ENCODE results near the gene SLX9.
A peak's percentile ranks its signal among the peaks of the same experiment; 100 is the strongest.

The SLX9 gene

DNA sequence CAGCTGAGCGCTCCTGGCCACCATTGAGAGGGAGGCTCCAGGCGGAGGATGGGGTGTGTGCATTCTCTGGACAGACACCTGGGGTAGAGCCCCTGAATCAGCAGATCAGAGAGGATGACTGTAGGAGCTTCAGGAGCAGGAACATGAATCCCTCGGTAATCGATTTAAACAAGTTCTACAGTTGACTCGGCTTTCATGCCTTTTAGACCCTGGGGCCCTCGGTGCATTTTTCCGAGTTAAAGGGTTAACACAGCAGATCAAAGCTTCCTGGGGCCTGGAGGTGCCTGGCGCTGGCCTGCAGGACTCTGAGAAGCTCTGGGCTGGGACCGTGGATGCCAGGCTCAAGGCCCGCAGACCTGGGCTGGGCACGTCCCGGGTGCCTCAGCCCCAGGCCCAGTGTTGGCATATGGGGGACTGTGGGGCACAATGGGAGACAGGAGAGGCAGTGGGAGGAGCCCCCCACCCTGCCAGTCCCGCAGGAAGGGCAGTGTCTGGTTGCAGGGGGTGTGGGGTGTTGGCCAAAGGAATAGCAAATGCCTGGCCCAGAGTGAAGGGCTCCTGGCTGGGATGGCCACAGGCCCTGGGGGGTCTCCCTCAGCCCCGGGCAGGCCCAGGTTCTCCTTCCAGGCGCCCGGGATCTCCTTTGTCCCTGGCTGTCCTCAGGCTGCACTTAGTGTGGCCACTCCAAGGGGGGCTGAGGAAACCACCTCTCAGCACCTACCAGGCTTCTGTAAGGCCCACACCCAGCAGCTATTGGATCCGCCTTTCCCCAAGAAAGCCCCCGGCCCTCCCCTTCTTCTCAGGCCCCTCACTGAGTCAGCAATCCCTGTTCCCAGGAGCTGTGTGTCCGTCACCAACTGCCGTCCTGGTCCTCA is 40.1 kb downstream of the SLX9 start:
- DNase-seq: no peak

DNA sequence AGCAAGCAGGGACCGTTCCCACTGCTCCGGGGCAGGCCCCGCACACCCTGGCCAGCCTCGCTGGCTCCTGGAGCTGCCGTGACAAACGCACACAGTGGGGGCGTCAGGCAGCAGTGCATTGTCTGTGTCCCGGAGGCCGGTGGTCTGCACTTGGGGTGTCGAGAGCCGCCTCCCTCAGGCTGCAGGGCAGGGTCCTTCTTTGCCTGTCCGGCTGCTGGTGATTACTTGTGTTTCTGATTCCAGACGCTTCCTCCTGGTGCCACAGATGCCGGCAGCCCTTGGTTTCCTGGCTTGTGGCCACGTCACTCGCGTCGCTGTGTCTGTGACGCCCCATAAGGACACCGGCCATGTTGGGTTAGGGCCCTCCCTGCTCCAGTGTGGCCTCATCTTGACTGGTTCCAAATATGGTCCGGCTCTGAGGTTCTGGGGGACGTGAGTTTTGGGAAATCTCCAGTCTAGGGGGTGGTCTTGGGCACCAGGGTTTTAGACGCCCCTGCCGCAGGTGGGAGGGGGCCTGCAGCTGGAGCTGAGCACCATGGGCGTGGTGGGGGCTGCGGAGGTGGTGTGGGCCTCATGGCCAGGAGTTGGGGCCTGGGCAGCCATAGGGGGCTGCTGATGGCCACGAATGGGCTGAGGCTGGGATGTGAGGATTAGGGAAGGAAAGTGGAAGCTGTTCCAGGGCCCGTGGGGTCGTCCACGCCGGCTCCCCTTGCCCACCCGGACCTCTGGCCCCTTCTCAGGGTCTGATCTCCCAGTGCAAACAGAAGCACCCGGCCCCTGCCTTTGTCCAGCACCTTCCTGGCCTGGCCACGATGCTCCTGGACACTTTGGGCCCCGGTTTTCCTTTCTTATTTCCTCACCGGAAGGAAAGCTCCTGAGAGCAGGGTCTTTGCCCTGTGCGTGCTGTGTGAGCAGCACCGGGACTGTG is 41.0 kb downstream of the SLX9 start:
- no peak for DNase-seq

DNA sequence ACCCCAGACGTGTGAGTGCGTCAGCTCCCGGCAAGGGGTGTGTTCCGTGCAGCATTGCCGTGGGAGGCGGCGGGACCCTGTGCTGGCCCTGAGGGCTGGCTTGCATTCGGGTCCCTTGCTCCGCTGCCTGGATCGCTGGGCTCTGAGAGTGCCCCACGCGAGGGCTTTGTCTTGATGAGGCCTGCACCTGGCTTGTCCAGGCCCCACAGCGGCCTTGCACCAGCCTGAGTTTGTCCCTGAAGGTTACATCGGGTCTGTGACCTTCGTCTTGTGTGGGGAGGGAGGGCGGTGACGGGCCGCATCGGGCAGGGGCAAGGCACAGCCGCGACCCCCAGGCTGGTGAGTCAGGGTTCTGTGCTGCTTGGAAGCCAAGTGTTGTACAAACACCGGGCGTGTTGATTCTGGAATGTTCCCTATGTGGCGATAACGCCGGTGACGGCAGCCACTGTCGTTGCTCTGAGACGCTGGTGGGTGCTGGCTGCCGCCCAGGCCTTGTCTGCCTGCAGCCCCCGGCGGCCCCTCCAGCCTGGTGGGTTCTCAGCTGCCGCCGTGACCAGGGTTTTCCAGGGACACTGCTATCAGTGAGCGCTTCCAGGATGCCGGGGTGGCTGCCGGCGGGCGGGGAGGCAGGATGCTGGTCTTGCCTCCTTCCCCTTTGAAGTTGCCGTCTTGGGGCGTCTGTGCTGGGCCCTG is 42.9 kb downstream of the SLX9 start:
- DNase-seq: no peak

DNA sequence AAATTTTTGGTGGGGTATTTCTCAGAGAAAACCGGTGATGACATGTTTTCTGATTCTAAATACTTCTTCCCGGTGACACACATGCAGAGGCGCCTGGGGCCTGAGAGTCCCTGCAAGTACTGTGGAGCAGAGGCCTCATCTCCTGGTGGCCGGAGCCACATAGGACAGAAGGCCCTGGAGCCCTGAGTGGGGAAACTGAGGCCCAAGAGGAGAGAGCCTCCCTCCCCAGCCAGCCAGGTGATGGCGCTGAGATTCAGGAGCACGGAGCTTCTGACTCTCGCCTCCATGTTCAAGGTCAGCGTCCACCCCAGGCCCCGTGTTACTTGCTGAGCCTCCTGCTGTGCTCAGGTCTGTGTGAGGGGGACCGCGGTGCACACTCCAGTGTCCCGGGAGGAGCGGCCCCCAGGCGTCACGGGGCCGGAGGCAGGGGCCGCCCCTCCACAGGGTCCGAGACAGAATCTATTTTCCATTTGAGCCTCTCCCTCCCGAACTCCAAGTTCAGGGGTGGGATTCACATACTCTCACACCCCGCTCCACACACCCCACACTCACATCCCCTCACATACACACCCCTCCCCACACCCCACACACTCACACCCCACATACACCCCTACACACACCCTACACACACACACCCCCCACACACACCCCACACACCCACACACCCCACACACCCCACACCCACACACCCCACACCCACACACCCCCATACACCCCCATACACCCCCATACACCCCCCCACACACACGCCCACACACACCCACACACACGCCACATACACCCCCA is 43.8 kb downstream of the SLX9 start:
- no peak for DNase-seq

DNA sequence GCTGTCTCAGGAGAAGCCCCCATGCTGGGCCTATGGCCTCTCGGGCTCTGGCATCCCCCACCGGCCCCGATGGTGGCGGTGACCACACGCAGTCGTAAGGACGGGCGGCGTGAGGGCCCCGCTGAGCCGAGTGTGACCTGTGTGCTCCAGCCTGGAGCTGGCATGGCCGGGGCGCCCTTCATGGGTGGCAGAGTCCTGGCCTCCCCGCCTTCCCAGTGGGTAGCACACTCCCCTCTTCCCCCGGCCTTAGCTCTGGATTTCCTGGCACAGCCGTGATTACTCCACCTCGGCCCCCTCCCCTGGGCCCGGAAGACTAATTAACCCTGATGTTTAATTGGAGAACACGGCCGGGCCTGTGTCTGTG is 44.6 kb downstream of the SLX9 start:
- peak; percentile 10 for DNase-seq

DNA sequence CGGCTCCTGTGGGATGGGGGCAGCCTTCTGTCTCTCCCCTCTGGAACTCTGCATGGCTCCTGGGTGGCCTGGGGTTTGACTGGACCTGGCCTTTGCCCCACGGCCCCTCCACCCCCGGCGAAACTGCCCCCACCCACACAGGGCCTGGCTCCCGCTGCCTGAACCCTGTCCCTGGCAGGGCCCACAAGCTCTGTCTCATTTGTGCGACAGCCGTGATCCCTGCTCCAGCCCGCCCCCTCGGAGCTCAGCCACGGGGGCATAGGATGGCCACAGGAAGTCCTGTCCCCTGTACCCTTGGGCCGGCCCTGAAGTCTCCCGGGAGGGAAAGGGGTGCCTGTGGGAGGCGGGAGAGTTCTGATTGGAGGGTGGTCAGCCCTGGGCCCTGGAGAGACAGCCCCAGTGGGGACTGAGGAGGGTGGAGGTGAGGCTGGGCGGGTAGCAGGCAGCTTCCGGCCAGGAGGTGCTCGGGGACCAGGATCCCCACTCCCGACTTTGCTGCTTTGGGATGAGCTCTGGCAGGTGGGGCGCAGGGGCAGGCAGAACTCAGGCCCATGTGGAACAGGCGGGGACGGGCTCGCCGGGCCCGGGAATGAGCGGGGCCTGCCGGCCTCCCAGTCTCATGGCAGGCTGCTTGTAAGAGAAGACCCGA is 45.1 kb downstream of the SLX9 start:
- peak; percentile 9 for DNase-seq

DNA sequence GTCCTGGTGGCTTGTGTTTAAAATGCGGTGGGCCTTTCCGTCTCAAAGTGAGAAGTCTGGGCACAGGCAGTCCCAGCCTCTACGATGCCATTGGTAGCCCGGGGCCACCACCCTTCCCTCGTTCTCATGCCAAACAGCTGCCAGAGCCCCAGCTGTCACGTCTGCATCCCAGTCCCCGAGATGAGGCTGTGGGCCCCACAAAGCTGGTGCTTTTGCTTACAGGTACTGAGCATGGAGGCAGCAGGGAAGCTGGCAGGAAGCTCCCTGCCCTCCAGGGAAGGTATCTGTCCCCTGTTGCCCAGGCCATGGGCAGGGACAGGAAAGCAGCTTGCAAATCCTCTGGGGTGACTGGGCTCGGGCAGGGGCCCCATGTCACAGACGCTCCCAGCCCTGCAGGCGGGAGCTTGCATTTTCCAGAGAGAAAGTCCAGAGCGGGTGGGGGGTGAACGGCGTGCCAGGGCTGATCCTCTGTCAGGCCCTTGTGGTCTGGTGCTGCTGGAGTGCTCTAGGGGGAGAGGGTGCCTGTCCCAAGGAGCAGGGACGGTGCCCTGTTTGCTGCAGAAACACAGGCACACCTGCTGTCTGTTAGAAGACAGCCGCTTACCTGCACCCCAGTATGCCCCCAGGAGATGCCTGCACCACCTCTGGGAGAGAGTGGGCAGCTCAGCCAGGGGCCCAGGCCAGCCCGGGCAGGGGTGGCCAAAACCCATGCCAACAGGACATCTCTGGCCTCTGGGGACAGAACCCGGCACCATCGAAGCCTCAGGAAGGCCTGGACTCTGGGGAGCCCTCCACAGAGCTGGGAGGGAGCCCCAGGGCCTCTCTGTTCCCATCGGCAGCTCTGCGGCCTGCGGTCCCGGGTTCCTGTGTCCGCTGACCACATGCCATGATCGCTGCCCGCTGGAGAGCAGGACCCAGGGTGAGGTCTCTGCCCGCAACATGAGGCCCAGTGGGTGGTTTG is 45.9 kb downstream of the SLX9 start:
- peak; percentile 10 for DNase-seq

DNA sequence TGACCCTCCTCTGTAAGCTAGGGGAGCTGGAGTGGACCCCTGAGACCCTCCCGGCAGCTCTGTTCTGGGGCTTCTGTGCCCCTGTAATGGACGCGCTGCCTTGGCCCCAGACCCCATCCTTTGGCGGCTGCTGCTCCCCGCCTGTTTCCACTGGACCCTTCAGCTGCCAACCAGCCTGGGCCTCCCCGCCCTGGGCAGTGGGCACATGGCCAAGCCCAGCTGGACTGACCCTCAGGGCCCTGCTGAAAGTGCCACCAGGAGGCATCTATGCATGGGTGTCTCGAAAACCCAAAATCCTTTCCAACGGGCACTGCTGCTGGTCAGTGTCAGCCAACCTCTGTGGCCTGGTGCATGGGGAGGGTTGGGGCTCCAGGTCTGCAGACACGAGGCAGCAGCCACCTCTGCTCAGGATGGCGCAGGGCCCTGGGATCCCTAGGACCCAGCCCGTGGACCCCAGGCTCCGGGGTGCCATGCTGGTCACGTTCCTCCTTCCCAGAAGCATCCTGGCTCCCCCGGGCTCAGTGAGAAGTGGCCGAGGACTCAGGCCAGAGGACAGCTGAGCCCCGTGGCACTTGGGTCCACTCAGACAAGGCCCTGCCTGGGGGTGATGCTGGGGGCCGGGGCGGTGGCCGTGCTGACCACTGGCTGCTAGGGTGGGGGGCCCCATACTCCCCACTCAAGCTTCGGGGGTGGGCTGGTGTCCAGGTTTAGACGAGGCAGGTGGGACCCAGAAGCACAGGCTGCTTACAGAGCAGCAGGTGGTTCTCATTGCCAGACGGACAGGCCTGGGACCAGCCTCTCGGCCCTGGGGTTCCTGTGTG is 46.9 kb downstream of the SLX9 start:
- peak; percentile 9 for DNase-seq

DNA sequence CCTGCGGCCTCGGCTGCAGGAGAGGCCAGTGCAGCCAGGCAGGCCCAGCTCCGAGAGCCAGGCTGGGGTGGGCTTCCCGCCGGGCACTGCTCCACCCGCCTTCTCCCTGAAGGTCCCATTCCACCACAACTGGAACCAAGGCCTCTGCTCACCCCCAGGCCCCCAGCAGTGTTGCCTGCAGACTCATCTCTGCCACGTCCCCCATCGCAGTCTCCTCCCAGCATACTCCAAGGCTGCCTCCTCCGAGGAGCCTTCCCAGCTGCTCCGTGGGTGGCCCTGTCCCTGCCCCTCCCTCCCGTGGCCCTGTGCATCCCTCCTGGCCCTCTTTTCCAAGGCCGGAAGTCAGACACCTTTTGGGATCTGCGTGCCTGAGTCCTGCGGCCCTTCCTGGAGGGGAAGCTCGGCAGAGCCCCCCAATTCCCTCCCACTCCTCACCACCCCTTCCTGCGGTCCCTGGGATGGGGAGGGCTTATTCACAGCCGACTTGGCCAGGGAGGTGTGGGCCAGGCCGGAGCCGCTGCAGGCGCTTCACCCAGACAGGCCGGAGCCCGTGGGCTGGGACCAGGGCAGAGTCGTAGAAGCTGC is 47.6 kb downstream of the SLX9 start:
- peak; percentile 7 for DNase-seq

DNA sequence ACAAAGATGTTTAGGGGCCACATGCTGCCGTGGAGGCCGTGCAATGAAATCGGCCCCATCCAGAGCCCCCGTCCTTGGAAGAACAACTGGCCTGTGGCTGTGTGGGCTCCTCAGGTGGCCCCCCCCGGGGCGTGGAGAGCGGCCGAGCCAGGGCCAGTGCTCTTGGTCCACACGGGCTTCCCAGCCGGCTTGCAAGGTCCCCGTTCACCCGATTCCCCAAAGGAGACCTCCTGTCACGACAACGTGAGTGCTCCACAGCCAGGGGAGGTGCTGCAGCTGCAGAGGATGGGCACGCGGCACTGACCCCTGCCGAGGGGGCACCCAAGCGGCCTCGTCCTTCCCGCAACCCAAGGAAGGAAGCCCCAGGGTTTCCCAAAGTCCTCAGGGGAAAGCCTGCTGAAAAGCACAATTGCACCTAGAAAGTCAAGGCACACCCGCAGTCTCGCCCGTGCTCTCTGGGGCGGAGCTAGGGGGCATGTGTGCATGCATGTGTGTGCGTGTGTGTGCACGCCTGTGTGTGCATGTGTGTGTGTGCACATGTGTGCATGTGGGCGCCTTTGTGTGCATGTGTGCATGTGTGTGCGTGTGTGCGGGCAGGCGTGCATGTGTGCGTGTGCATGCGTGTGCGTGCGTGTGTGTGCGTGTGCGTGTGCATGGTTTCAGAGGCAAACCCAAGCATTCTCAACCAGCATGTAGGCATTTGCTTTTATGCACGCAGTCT is 48.2 kb downstream of the SLX9 start:
- DNase-seq: peak; percentile 10

DNA sequence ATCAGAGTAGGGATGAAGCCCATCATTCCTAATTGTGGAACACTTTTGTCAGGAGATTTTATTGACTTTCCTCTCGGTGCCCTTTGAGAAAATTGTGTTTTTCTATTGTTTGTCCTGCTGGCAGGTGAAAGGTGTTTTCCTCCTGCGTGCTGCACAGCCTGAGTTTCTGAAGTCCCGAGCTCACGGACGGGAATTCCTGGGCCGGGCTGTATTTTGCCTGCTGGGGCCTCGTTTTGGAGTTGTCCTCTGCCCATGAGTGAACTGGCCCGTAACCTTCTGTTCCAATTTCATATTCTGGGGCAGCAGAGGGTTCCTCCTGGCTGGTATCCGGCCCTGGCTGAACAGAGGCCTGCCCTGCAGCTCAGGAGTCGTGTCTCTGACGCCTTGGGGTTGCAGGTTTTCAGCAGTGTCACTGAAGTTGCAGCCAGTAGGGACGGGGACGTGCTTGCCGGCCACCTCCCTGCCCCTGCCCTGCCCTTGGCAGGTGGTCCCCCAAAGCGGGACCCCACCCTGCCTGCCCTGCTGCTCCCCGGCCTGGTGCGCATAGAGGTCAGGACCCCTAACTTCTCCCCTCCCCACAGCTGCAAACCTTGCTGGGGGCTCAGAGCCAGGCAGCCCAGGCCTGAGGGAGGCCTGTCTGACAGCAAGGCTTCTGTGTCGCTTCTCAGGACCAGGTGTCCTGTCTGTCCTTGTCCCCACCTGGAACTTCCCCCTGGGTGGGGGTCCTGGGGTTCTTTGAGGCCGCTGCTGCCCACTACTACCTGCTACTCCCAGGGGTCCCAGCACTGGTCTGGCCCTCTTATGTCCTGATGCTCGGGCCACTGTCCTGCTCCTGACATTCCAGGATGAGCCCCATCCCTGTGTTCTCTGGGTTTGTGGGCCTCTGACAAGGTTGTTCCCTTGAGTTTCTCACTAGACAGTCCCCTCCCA is 49.0 kb downstream of the SLX9 start:
- no peak for DNase-seq

DNA sequence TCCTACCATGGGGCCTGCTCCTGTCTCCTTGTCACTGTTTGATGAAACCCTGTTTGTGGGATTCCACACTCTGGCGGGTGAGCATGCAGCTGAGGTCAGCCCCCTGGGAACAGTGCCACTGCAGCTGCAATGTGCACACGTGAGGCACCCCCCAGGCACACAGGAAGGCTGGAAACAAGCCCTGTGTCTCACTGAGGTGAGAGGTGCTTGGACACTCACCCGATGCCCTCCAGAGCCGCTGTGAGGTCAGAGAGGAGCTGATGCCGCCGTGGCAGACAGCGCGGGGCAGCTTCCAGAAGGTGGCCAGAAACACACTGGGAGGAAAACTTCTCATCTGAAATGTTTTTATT is 49.7 kb downstream of the SLX9 start:
- DNase-seq: no peak

DNA sequence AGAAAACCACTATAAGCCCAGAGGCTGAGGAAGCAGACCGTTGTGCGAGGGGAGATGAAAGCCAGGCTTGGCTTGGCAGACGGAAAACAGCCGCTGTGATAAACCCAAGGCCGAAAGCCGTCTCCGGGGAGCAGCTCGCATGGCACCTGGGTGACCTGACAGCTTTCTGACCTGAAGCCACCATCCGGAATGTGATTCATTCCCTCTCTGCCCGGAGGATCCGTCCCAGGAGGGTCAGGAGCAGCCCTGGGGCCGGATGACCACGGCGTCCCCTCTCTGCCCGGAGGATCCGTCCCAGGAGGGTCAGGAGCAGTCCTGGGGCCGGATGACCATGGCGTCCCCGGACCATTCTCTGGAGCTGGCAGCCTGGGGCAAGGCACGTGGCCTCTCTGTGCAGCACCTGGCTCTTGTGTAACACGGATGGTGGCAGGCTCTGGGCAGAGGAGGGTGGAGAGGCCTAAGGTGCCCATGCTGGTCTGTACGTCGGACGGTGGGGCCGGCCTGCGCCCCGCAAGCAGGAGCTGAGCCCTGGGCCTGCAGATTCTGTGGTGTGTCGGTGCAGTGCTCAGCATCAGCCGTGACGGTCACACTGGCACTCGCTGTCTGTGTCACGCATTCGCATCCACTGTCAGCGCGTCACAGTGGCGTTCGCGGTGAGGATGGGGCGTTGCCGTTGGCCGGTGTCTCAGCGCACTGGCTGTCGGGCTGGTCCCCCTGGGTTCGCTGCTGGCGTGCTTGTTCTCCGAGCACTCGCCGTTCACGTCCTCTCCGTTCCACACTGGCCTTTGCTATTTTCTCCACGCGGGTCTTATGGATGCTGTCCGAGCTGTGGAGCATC is 50.3 kb downstream of the SLX9 start:
- DNase-seq: no peak

DNA sequence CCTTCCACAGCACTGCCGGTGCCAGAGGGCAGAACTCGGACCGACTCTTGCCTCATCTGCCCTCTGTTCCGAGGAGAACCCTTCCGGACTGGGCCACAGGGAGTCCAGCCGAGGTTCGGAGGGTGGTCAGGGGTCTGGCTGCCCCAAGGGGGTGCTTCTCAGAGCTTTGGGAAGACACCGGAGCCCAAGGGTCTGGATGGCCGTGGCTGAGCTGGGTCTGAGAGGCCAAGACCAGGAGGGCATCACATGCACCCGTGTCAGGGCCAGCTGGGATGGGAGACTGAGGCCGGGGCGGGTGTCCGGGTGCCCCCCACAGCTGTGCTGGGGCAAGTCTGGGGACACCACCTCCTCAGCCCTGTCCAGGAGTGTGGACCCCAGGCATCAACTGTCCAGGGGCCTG is 51.1 kb downstream of the SLX9 start:
- no peak for DNase-seq

DNA sequence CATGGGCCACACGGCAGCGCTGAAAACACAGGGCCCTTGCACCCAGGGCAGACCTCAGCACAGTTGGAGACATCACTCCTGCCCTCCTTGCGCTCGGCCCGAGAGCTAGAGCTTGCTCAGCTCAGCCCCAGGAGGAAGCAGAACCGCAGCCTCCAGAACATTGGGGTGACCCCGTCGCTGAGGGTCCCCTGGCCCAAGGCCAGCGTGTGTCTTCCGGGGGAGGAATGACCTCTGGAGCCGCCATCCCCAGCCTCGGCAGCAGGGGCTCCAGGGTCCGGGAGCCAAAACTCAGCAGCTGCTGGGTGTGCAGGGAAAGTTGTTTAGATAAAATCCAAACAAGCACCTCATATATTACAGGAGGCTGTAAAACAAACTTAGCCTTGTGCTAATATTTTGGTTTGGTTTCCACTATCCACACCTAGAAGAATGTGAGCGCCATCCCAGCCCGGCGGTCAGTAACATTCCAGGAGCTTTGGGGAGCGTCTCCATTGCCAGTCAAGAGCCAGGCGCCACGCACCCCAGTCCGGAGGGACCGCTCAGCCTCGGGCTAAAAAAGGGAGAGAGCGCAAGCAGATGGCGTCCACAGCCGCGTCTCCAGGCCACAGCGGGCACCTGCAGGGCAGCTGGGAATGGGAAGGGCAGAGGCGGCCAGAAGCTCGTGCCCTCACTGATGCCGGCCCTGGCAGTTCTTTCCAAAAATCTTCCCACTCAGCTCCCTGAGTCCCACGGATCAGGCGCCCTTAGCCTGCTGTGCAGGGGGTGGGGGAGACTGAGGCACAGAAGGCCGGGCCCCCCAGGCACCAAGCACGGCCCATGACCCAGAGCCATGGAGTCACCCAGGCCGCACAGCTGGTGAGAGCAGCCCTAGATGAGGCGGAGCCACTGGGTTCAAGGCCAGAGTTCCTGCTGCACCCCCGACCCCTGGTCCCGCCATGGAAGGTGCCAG is 52.0 kb downstream of the SLX9 start:
- no peak for DNase-seq

Data from activated naive CD4-positive, alpha-beta T cell treated with anti-CD3 and anti-CD28 coated beads, Interleukin-2, amount 50 U/mL, for 16 hours (primary cell).